Mesothelial cell of epicardium (in vitro differentiated cells): ENCODE results near the gene EDIL3. TPM values are rescaled to one million over a fixed set of nuclear protein-coding genes. Genes with fewer than 3 reads are reported as not detected.

Experiments used
- DNase-seq, 2 experiments: peaks; one replicate each; pipeline ENCODE4 v3.0.0; 2021; ENCODE audit warnings: low spot score in 2 of 2; ENCODE audit not compliant: unreplicated experiment in 2 of 2
- H3K27ac Mint-ChIP-seq: 2 replicates; pipeline ENCODE4 v1.8.0; 2021; ENCODE audit warnings: mixed read lengths
- H3K27me3 Mint-ChIP-seq: 2 replicates; pipeline ENCODE4 v1.8.0; 2021; ENCODE audit warnings: low read depth, mixed read lengths
- H3K36me3 Mint-ChIP-seq: 2 replicates; pipeline ENCODE4 v1.8.0; 2021; ENCODE audit warnings: mixed read lengths
- H3K4me1 Mint-ChIP-seq: 2 replicates; pipeline ENCODE4 v1.8.0; 2021; ENCODE audit warnings: mixed read lengths
- H3K4me3 Mint-ChIP-seq: 2 replicates; pipeline ENCODE4 v1.8.0; 2021; ENCODE audit warnings: mild to moderate bottlenecking, moderate library complexity, mixed read lengths
- H3K9me3 Mint-ChIP-seq: 2 replicates; pipeline ENCODE4 v1.8.0; 2021; ENCODE audit warnings: mixed read lengths
- CTCF ChIP-seq: fragments of 200-600 bp; sonication (generic); IDR thresholded peaks from one replicate; pipeline ENCODE4 v1.5.0; 2021; ENCODE audit warnings: antibody characterized with exemption; ENCODE audit not compliant: unreplicated experiment
- total RNA-seq: library from RNA; stranded (reverse); gene quantifications from 3 replicates; pipeline ENCODE4 v1.2.1, GENCODE V29; 2021

EDIL3 gene
- total RNA-seq, 1 donor from 2014 or later = 51.3 TPM

GRCh38 chr5:84113246-84114105, 271.2 kb downstream of the EDIL3 start:
- no peak for TF ChIP-seq CTCF
- no peak for DNase-seq
- Mint-ChIP-seq H3K4me3 (no peak overlapping the region), H3K36me3 (no peaks in the 10 kb centered on the region), H3K9me3 (no peaks in the 10 kb centered on the region), H3K27ac (no peak overlapping the region), H3K4me1 (peaks cover 11% of the 10 kb centered on the region), H3K27me3 (no peaks in the 10 kb centered on the region)

GRCh38 chr5:84092738-84093137, 291.9 kb downstream of the EDIL3 start:
- TF ChIP-seq CTCF = no peak
- H3K27me3 Mint-ChIP-seq = no peaks in the 10 kb centered on the region
- H3K36me3 Mint-ChIP-seq = peaks cover 12% of the 10 kb centered on the region
- peaks cover 1% of the 10 kb centered on the region for H3K4me1 Mint-ChIP-seq
- no peak overlapping the region for H3K4me3 Mint-ChIP-seq
- no peak overlapping the region for H3K27ac Mint-ChIP-seq
- H3K9me3 Mint-ChIP-seq = peaks cover 13% of the 10 kb centered on the region
- DNase-seq = no peak

- no peak overlapping the region for H3K27ac Mint-ChIP-seq
- H3K4me3 Mint-ChIP-seq = no peak overlapping the region
- H3K4me1 Mint-ChIP-seq = peaks cover 1% of the 10 kb centered on the region
- TF ChIP-seq CTCF = no peak
- peaks cover 4% of the 10 kb centered on the region for H3K36me3 Mint-ChIP-seq
- no peaks in the 10 kb centered on the region for H3K27me3 Mint-ChIP-seq
- peaks cover 5% of the 10 kb centered on the region for H3K9me3 Mint-ChIP-seq
- no peak for DNase-seq
Observed at GRCh38 chr5:84091127-84091799, 293.4 kb downstream of the EDIL3 start.

- H3K27ac Mint-ChIP-seq = no peak overlapping the region
Observed at GRCh38 chr5:84088996-84089395, 295.7 kb downstream of the EDIL3 start.

GRCh38 chr5:84086511-84086910, 298.2 kb downstream of the EDIL3 start:
- no peak overlapping the region for H3K4me3 Mint-ChIP-seq
- H3K36me3 Mint-ChIP-seq = peaks cover 4% of the 10 kb centered on the region
- H3K27me3 Mint-ChIP-seq = no peaks in the 10 kb centered on the region
- H3K4me1 Mint-ChIP-seq = no peaks in the 10 kb centered on the region
- H3K9me3 Mint-ChIP-seq = no peaks in the 10 kb centered on the region
- TF ChIP-seq CTCF = no peak
- DNase-seq = no peak
- no peak overlapping the region for H3K27ac Mint-ChIP-seq

More at GRCh38 chr5:84088996-84089395, 295.7 kb downstream of the EDIL3 start:
- no peak for TF ChIP-seq CTCF
- Mint-ChIP-seq H3K36me3 (peaks cover 4% of the 10 kb centered on the region), H3K4me3 (no peak overlapping the region), H3K4me1 (no peaks in the 10 kb centered on the region), H3K27me3 (no peaks in the 10 kb centered on the region), H3K9me3 (no peaks in the 10 kb centered on the region)
- no peak for DNase-seq
